Fibroblast of the conjunctiva (primary cell): ENCODE data around the gene CENPC.
A peak's percentile ranks its signal among the peaks of the same experiment; 100 is the strongest.

Experiments
- DNase-seq: peaks from one replicate; pipeline ENCODE4 v3.0.0-alpha.2; 2010; ENCODE audit warnings: low read depth

Gene CENPC, protein sequence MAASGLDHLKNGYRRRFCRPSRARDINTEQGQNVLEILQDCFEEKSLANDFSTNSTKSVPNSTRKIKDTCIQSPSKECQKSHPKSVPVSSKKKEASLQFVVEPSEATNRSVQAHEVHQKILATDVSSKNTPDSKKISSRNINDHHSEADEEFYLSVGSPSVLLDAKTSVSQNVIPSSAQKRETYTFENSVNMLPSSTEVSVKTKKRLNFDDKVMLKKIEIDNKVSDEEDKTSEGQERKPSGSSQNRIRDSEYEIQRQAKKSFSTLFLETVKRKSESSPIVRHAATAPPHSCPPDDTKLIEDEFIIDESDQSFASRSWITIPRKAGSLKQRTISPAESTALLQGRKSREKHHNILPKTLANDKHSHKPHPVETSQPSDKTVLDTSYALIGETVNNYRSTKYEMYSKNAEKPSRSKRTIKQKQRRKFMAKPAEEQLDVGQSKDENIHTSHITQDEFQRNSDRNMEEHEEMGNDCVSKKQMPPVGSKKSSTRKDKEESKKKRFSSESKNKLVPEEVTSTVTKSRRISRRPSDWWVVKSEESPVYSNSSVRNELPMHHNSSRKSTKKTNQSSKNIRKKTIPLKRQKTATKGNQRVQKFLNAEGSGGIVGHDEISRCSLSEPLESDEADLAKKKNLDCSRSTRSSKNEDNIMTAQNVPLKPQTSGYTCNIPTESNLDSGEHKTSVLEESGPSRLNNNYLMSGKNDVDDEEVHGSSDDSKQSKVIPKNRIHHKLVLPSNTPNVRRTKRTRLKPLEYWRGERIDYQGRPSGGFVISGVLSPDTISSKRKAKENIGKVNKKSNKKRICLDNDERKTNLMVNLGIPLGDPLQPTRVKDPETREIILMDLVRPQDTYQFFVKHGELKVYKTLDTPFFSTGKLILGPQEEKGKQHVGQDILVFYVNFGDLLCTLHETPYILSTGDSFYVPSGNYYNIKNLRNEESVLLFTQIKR

DNA sequence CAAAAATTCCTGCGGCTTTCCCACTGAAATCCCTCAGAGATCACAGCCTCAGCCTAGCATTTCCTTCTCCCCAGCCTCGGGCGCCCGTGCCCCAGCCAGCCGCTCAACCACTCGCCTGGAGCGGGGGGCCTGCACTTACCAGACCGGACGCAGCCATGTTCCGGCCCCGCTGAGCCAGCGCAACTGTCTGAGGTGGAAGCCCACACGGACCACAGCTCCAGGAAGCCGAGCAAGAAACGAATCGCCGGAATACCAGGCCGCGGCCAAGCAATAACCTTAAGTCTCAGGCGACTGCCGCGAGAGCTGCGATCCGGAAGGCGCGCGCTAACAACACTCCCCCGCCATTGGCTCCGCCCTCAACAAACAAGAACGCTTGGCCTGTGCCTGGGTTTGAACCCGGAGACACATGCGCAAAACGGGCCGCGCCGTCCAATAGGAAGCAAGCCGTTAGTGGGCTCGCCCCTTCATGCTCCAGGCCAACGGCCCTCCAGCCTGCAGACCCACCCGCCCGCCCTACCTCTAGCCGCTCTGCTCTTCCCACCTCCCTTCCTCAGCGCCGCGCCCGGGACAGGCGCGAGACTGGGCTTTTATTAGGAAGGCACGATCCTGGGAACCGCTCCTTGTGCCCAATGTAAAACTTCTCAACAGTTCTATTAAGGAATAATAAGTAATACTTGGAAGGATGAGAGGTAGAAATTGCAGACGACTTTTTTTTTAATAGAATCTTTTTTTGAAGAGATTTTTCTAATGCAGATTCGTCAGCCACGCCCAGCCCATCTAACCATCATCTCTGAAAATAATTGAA, at the start of gene CENPC:
CENPC (minus strand) TSS at position 305 of the 805 bp plus-strand sequence; CDS start at position 157, 148 bp downstream.
- peak; percentile 96 for DNase-seq

GRCh38 chr4:67593741-67594175, 48.5 kb upstream of the CENPC start:
- no peak for DNase-seq

- no peak for DNase-seq
Measured at GRCh38 chr4:67587156-67587555, 41.9 kb upstream of the CENPC start.

- DNase-seq, result no peak
Measured at GRCh38 chr4:67584496-67584895, 39.2 kb upstream of the CENPC start.

GRCh38 chr4:67581913-67582312, 36.6 kb upstream of the CENPC start:
- no peak for DNase-seq

GRCh38 chr4:67581208-67581857, 36.0 kb upstream of the CENPC start:
- DNase-seq, result no peak

DNA sequence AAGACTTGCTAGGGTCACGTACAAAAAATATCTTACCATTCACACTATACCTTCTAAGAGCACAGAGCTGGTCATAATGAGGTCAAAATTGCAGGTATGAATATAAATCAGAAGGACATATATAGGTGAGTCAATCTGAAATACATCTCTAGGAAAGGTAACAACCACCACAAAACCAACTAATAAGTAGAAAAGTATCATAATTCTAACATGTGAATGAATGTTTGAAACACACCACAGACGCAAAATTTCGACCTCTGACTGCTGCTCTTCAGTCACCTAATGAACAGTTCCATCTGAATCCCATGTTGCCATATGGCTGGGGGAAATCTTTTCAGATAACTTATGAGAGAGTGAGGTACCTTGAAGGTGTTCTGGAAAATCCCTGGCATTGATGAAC, 35.3 kb upstream of the CENPC start:
- DNase-seq, result no peak

DNA sequence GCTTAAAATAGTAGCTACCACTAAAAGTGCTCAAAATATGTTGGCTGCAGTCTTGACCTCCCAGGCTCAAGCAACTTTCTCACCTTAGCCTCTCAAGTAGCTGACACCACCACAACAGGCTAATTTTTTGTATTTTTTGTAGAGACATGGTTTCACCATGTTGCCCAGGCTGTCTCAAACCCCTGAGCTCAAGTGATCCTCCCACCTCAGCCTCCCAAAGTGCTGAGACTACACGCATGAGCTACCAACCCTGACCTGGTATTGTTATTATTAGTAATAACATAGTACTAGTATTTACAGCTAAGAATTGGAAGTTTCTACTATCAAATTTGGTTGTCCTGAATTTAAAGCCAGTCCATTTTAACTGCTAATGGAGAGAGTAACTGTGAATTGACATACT, 31.2 kb upstream of the CENPC start:
- no peak for DNase-seq

DNA sequence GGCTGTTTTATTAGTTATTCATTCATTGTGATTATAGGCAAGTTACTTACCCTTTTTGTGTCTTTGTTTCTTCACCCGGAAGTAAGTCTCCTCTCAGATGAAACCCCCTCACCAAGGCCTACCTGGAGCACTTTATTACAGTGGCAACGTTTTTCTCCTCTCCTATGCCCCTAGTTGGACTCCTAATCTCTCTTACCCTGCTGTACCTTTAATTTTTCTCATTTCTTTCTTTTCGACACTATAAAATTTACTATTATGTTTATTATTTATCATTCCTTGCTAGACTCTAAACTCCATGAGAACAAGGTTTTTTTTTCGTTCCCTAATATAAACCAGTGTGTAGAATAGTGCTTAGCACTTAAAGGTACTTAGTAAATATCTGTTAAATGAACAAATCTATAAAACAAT, 30.8 kb upstream of the CENPC start:
- no peak for DNase-seq

- DNase-seq, result no peak
Measured at GRCh38 chr4:67575232-67576058, 30.1 kb upstream of the CENPC start.

GRCh38 chr4:67573193-67573592, 27.9 kb upstream of the CENPC start:
- no peak for DNase-seq

GRCh38 chr4:67571975-67572374, 26.7 kb upstream of the CENPC start:
- no peak for DNase-seq

- DNase-seq, result no peak
Measured at GRCh38 chr4:67570537-67570936, 25.2 kb upstream of the CENPC start.

GRCh38 chr4:67568820-67569219, 23.5 kb upstream of the CENPC start:
- DNase-seq, result no peak

- DNase-seq, result no peak
Measured at GRCh38 chr4:67566335-67566734, 21.0 kb upstream of the CENPC start.

DNA sequence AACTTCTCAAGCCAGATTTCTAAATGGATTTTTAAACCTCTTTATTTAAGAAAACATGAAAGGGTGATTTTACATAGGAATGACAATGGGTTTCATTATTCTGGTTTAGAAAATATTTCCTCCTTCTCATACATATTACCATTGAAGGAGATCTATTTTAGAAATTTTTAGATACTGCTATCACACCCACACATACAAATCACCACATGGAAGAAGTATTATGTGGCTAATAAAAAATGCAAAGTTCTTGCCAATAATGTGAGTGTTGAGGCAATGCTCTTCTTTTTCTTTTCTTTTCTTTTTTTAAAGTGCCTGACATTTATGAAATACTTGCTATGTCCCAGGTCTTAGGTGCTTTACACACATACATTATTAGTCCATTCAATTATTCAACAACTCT, 20.0 kb upstream of the CENPC start:
- DNase-seq, result no peak

DNA sequence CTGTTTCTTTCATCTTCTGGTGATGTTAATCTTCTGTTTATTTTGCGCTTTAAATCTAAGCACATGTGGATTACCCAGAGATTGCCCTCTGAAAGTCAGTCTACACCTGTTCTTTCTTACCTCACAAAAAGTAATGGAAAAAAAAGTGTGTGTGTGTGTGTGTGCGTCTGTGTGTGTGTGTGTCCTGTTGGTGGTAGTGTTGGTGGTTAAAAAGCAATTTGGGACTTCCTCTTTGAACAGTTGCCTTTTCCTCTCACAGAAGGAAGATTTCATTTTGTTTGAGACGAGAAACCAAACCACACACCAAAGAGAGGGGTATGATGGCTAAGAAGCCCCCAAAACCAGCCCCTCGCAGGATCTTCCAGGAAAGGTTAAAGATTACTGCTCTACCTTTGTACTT, 13.2 kb upstream of the CENPC start, which contains the start of gene STAP1:
STAP1 (plus strand) TSS at position 235 of the 400 bp plus-strand sequence; CDS start at position 318, 83 bp downstream.
- no peak for DNase-seq

DNA sequence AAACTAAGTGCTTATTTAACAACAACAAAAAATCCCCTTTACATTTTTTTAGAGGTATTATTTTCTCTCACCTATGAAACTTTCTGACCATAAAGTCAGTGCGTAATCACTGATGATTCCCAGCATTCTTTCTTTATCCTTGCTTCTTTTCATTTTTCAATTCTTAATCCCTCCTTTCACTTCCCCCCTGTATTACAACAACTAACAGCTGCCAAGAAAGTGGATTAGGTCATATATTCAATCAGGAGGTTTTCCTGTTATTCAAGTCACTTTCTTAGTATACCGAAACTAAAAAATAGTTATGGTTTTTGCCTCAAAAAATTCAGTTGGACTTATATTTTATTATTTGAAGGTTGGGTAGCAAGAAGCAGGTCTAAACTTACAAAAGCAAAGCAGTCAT, 11.1 kb upstream of the CENPC start:
- DNase-seq, result no peak

- DNase-seq, result no peak
Measured at GRCh38 chr4:67555447-67555846, 10.1 kb upstream of the CENPC start.

DNA sequence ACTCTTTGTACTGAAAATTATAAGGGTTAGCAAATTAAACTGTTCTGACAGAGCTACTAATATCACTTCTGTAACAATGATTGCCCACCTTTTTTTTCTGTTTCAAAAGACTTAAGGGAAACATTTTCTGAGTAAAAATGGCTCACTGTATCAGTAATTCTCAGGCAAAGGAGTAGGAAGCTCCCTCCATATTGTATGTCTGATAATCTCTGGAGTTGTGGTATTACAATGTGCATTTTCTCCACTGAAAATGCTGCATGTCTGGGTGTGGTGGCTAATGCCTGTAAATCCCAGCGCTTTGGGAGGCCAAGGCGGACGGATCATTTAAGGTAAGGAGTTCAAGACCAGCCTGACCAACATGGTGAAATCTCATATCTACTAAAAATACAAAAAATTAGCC, 8.8 kb upstream of the CENPC start:
- DNase-seq, result no peak
